ENCODE results near the gene TTC3. TPM values are rescaled to one million over a fixed set of nuclear protein-coding genes. Genes with fewer than 3 reads are reported as not detected.

The TTC3 gene
- total and polyA plus RNA-seq, 9 of the 15 experiments (the other 6 are each of a cell fraction or from before 2014, with no cell fraction given), result 17.5 to 92.0 (median 59.5) TPM

GRCh38 chr21:37157938-37158337, 84.9 kb downstream of the TTC3 start (continued):
- no peak for TF ChIP-seq MGA (IDR thresholded peaks at IDR 0.05)
- TF ChIP-seq FOXJ2 (tag; IDR thresholded peaks at IDR 0.05), result no peak
- TF ChIP-seq ZNF551 (CRISPR knock-in tag; IDR thresholded peaks at IDR 0.05), result no peak
- TF ChIP-seq PHB (CRISPR knock-in tag; IDR thresholded peaks at IDR 0.05), result no peak
- no peak for TF ChIP-seq RAD21 (CRISPR knock-in tag; conservative IDR thresholded peaks at IDR 0.05 in 1 of 2, IDR thresholded peaks at IDR 0.05 in 1 of 2)
- no peak for TF ChIP-seq TFE3 (CRISPR knock-in tag; IDR thresholded peaks at IDR 0.05)
- TF ChIP-seq BDP1 (IDR thresholded peaks at IDR 0.05; ENCODE audit: insufficient read depth, insufficient read length), result no peak
- no peak for TF ChIP-seq PRPF4 (IDR thresholded peaks at IDR 0.05; ENCODE audit: insufficient read depth, low read depth, low read length, poor library complexity, severe bottlenecking)
- no peak for TF ChIP-seq YBX1 (IDR thresholded peaks at IDR 0.05)
- no peak for TF ChIP-seq U2AF1 (optimal IDR thresholded peaks at IDR 0.05; ENCODE audit: low read depth, low read length)
- no peak for TF ChIP-seq TEAD2 (tag; IDR thresholded peaks at IDR 0.05)
- TF ChIP-seq MBD1 (CRISPR knock-in tag; IDR thresholded peaks at IDR 0.05), result no peak
- no peak for TF ChIP-seq E2F3 (CRISPR knock-in tag; IDR thresholded peaks at IDR 0.05)
